ENCODE results near the gene SLCO3A1. TPM values are rescaled to one million over a fixed set of nuclear protein-coding genes. Genes with fewer than 3 reads are reported as not detected.

The SLCO3A1 gene
- total RNA-seq, 1 experiment from 2014 or later, result 5.1 TPM

GRCh38 chr15:91919014-91919534 lies 65.6 kb downstream of the SLCO3A1 start:
- Histone ChIP-seq H3K9ac (ENCODE audit: low read length) (no peak overlapping the region), H3K36me3 (ENCODE audit: control insufficient read depth in 1 of 2, insufficient read depth in 2 of 2, low read length in 2 of 2) (no peaks in the 10 kb centered on the region), H3K27ac (ENCODE audit: low read depth, low read length) (no peak overlapping the region), H3K4me2 (ENCODE audit: low read length) (no peak overlapping the region), H3K9me2 (ENCODE audit: insufficient read depth) (no peaks in the 10 kb centered on the region), H3K27me3 (ENCODE audit: insufficient read depth, low read length) (no peaks in the 10 kb centered on the region), H2AFZ (ENCODE audit: low read depth, low read length, poor library complexity, severe bottlenecking) (no peak overlapping the region), H3K79me2 (ENCODE audit: insufficient read depth, low read length) (no peaks in the 10 kb centered on the region), H3K4me1 (ENCODE audit: control insufficient read depth in 1 of 2, insufficient read depth in 2 of 2, low read length in 2 of 2) (no peaks in the 10 kb centered on the region), H3K4me3 (replicated peaks in 1 of 2; ENCODE audit: low read depth in 1 of 2, low read length in 2 of 2) (no peak overlapping the region), H3K9me3 (ENCODE audit: control insufficient read depth in 1 of 2, insufficient read depth in 1 of 2, low read depth in 1 of 2, low read length in 2 of 2) (no peaks in the 10 kb centered on the region), H4K20me1 (ENCODE audit: insufficient read depth) (no peaks in the 10 kb centered on the region)
- no peak for TF ChIP-seq EGR1 (IDR thresholded peaks at IDR 0.05; ENCODE audit: low read depth)
- TF ChIP-seq EZH2 (IDR thresholded peaks at IDR 0.05), result no peak
- TF ChIP-seq POLR2AphosphoS5 (IDR thresholded peaks at IDR 0.05; ENCODE audit: low read depth, low read length), result no peak
- DNase-seq (ENCODE audit: low read depth, low spot score), result no peak
- POLR2A ChIA-PET, result no interaction called here
- RAD21 ChIA-PET (ENCODE audit: low non-redundant PET in 1 of 2, low total read pairs in 2 of 2, uncharacterized antibody in 2 of 2, unreplicated experiment in 2 of 2), result no interaction called here
- no TSS peak for BruUV-seq (replicated peaks)
- intact Hi-C loops (cut with micrococcal nuclease), result no loop called here
- CTCF ChIA-PET, result no interaction called here
- ATAC-seq, result no peak

GRCh38 chr15:91921188-91921842 lies 67.8 kb downstream of the SLCO3A1 start:
- ATAC-seq (no peak), DNase-seq (ENCODE audit: low read depth, low spot score) (no peak)
- RAD21 ChIA-PET (ENCODE audit: low non-redundant PET in 1 of 2, low total read pairs in 2 of 2, uncharacterized antibody in 2 of 2, unreplicated experiment in 2 of 2), result no interaction called here
- Histone ChIP-seq H3K36me3 (ENCODE audit: control insufficient read depth in 1 of 2, insufficient read depth in 2 of 2, low read length in 2 of 2) (no peaks in the 10 kb centered on the region), H3K4me2 (ENCODE audit: low read length) (no peak overlapping the region), H3K9ac (ENCODE audit: low read length) (no peak overlapping the region), H3K27me3 (ENCODE audit: insufficient read depth, low read length) (no peaks in the 10 kb centered on the region), H3K9me2 (ENCODE audit: insufficient read depth) (no peaks in the 10 kb centered on the region), H3K9me3 (ENCODE audit: control insufficient read depth in 1 of 2, insufficient read depth in 1 of 2, low read depth in 1 of 2, low read length in 2 of 2) (no peaks in the 10 kb centered on the region), H2AFZ (ENCODE audit: low read depth, low read length, poor library complexity, severe bottlenecking) (no peak overlapping the region), H3K79me2 (ENCODE audit: insufficient read depth, low read length) (no peaks in the 10 kb centered on the region), H3K4me1 (ENCODE audit: control insufficient read depth in 1 of 2, insufficient read depth in 2 of 2, low read length in 2 of 2) (no peaks in the 10 kb centered on the region), H3K27ac (ENCODE audit: low read depth, low read length) (no peak overlapping the region), H4K20me1 (ENCODE audit: insufficient read depth) (no peaks in the 10 kb centered on the region), H3K4me3 (replicated peaks in 1 of 2; ENCODE audit: low read depth in 1 of 2, low read length in 2 of 2) (no peak overlapping the region)
- BruUV-seq (replicated peaks), result no TSS peak
- CTCF ChIA-PET, result no interaction called here
- intact Hi-C loops (cut with micrococcal nuclease), result no loop called here
- POLR2A ChIA-PET, result no interaction called here
- TF ChIP-seq MAX (IDR thresholded peaks at IDR 0.05) (no peak), YY1 (IDR thresholded peaks at IDR 0.05; ENCODE audit: extremely low read depth, insufficient replicate concordance, low read depth, low read length) (no peak), SIN3A (IDR thresholded peaks at IDR 0.05; ENCODE audit: low read depth) (no peak), ZFX (IDR thresholded peaks at IDR 0.05) (no peak), ATF3 (IDR thresholded peaks at IDR 0.05) (no peak), JUND (IDR thresholded peaks at IDR 0.05) (no peak), REST (IDR thresholded peaks at IDR 0.05; ENCODE audit: low read depth) (no peak), ELF1 (IDR thresholded peaks at IDR 0.05; ENCODE audit: borderline replicate concordance, low read depth) (no peak), EGR1 (IDR thresholded peaks at IDR 0.05; ENCODE audit: low read depth) (no peak), SP1 (IDR thresholded peaks at IDR 0.05; ENCODE audit: low read depth) (no peak), EZH2 (IDR thresholded peaks at IDR 0.05) (no peak), RAD21 (IDR thresholded peaks at IDR 0.05; ENCODE audit: low read depth) (no peak), CTCF (IDR thresholded peaks at IDR 0.05 in 2 of 3, conservative IDR thresholded peaks at IDR 0.05 in 1 of 3; ENCODE audit: borderline replicate concordance in 1 of 3, insufficient read depth in 1 of 3, low read depth in 2 of 3, low read length in 2 of 3) (no peak), FOSL1 (IDR thresholded peaks at IDR 0.05; ENCODE audit: low read depth) (no peak), POLR2AphosphoS5 (IDR thresholded peaks at IDR 0.05; ENCODE audit: low read depth, low read length) (no peak), SRF (IDR thresholded peaks at IDR 0.05; ENCODE audit: low read depth) (no peak)

Data from HCT116 (cell line).